ENCODE measurements around the gene NEK8.
"Not testable (repeated sequence)": the region's sequence is repeated elsewhere in the genome, so short reads cannot be mapped to it uniquely, and the experiment has no call there.

NEK8 gene

DNA sequence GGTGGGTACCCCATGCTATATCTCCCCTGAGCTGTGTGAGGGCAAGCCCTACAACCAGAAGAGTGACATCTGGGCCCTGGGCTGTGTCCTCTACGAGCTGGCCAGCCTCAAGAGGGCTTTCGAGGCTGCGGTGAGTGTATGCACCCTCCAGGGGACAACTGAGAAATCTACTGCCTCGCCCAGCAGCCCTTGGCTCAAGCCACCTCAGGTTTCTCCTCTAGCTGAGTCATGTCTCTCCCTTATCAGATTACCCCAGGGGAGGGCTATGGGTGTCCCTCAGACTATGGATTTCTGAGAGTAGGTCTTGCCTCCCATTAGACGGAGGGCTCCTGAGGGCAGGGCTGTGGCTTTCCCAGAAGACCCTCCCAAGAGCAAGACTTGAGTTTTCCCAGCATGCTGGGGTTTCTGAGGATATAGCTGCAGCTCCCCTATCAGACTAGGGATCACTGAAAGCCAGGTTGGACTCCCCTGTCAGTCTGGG, 6.7 kb downstream of the NEK8 start:
- TF ChIP-seq, protein P1, sequence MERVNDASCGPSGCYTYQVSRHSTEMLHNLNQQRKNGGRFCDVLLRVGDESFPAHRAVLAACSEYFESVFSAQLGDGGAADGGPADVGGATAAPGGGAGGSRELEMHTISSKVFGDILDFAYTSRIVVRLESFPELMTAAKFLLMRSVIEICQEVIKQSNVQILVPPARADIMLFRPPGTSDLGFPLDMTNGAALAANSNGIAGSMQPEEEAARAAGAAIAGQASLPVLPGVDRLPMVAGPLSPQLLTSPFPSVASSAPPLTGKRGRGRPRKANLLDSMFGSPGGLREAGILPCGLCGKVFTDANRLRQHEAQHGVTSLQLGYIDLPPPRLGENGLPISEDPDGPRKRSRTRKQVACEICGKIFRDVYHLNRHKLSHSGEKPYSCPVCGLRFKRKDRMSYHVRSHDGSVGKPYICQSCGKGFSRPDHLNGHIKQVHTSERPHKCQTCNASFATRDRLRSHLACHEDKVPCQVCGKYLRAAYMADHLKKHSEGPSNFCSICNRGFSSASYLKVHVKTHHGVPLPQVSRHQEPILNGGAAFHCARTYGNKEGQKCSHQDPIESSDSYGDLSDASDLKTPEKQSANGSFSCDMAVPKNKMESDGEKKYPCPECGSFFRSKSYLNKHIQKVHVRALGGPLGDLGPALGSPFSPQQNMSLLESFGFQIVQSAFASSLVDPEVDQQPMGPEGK (CRISPR knock-in tag; IDR thresholded peaks at IDR 0.05; ENCODE audit: borderline replicate concordance): no peak
- TF ChIP-seq ZC3H10 (CRISPR knock-in tag; IDR thresholded peaks at IDR 0.05): no peak
- TF ChIP-seq, protein P2, sequence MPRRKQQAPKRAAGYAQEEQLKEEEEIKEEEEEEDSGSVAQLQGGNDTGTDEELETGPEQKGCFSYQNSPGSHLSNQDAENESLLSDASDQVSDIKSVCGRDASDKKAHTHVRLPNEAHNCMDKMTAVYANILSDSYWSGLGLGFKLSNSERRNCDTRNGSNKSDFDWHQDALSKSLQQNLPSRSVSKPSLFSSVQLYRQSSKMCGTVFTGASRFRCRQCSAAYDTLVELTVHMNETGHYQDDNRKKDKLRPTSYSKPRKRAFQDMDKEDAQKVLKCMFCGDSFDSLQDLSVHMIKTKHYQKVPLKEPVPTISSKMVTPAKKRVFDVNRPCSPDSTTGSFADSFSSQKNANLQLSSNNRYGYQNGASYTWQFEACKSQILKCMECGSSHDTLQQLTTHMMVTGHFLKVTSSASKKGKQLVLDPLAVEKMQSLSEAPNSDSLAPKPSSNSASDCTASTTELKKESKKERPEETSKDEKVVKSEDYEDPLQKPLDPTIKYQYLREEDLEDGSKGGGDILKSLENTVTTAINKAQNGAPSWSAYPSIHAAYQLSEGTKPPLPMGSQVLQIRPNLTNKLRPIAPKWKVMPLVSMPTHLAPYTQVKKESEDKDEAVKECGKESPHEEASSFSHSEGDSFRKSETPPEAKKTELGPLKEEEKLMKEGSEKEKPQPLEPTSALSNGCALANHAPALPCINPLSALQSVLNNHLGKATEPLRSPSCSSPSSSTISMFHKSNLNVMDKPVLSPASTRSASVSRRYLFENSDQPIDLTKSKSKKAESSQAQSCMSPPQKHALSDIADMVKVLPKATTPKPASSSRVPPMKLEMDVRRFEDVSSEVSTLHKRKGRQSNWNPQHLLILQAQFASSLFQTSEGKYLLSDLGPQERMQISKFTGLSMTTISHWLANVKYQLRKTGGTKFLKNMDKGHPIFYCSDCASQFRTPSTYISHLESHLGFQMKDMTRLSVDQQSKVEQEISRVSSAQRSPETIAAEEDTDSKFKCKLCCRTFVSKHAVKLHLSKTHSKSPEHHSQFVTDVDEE (CRISPR knock-in tag; IDR thresholded peaks at IDR 0.05): no peak
- TF ChIP-seq ISL1 (CRISPR knock-in tag; IDR thresholded peaks at IDR 0.05): no peak
- TF ChIP-seq GLIS3 (CRISPR knock-in tag; IDR thresholded peaks at IDR 0.05): no peak
- TF ChIP-seq ZFP3 (CRISPR knock-in tag; IDR thresholded peaks at IDR 0.05): no peak
- TF ChIP-seq ESRRG (CRISPR knock-in tag; IDR thresholded peaks at IDR 0.05): no peak
- TF ChIP-seq, protein P3, sequence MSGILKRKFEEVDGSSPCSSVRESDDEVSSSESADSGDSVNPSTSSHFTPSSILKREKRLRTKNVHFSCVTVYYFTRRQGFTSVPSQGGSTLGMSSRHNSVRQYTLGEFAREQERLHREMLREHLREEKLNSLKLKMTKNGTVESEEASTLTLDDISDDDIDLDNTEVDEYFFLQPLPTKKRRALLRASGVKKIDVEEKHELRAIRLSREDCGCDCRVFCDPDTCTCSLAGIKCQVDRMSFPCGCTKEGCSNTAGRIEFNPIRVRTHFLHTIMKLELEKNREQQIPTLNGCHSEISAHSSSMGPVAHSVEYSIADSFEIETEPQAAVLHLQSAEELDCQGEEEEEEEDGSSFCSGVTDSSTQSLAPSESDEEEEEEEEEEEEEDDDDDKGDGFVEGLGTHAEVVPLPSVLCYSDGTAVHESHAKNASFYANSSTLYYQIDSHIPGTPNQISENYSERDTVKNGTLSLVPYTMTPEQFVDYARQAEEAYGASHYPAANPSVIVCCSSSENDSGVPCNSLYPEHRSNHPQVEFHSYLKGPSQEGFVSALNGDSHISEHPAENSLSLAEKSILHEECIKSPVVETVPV (CRISPR knock-in tag; IDR thresholded peaks at IDR 0.05): no peak
- TF ChIP-seq ZFP30 (CRISPR knock-in tag; IDR thresholded peaks at IDR 0.05): no peak
- no peak for TF ChIP-seq TCF4 (CRISPR knock-in tag; IDR thresholded peaks at IDR 0.05; ENCODE audit: borderline replicate concordance)
- TF ChIP-seq, protein P4, sequence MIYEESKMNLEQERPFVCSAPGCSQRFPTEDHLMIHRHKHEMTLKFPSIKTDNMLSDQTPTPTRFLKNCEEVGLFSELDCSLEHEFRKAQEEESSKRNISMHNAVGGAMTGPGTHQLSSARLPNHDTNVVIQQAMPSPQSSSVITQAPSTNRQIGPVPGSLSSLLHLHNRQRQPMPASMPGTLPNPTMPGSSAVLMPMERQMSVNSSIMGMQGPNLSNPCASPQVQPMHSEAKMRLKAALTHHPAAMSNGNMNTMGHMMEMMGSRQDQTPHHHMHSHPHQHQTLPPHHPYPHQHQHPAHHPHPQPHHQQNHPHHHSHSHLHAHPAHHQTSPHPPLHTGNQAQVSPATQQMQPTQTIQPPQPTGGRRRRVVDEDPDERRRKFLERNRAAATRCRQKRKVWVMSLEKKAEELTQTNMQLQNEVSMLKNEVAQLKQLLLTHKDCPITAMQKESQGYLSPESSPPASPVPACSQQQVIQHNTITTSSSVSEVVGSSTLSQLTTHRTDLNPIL (CRISPR knock-in tag; IDR thresholded peaks at IDR 0.05; ENCODE audit: low read depth): no peak
- no peak for TF ChIP-seq CSDC2 (CRISPR knock-in tag; IDR thresholded peaks at IDR 0.05)
- peak; percentile 56; the same call in 1 of the 3 replicates for ATAC-seq

DNA sequence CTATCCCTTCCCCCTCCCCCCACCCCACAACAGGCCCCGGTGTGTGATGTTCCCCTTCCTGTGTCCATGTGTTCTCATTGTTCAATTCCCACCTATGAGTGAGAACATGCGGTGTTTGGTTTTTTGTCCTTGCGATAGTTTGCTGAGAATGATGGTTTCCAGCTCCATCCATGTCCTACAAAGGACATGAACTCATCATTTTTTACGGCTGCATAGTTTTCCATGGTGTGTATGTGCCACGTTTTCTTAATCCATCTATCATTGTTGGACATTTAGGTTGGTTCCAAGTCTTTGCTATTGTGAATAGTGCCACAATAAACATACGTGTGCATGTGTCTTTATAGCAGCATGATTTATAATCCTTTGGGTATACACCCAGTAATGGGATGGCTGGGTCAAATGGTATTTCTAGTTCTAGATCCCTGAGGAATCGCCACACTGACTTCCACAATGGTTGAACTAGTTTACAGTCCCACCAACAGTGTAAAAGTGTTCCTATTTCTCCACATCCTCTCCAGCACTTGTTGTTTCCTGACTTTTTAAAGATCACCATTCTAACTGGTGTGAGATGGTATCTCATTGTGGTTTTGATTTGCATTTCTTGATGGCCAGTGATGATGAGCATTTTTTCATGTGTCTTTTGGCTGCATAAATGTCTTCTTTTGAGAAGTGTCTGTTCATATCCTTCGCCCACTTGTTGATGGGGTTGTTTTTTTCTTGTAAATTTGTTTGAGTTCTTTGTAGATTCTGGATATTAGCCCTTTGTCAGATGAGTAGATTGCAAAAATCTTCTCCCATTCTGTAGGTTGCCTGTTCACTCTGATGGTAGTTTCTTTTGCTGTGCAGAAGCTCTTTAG, 7.6 kb downstream of the NEK8 start:
- ATAC-seq: not testable (repeated sequence)

DNA sequence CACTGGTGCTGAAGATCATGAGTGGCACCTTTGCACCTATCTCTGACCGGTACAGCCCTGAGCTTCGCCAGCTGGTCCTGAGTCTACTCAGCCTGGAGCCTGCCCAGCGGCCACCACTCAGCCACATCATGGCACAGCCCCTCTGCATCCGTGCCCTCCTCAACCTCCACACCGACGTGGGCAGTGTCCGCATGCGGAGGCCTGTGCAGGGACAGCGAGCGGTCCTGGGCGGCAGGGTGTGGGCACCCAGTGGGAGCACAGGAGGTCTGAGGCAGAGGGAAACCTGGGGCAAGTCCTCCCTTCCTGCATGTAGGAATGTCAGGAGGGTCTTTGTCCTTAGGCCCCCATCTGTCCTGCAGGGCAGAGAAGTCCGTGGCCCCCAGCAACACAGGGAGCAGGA, 8.7 kb downstream of the NEK8 start:
- no peak for ATAC-seq
- TF ChIP-seq, protein P4 (CRISPR knock-in tag; IDR thresholded peaks at IDR 0.05; ENCODE audit: low read depth): no peak
- TF ChIP-seq ZC3H10 (CRISPR knock-in tag; IDR thresholded peaks at IDR 0.05): no peak
- TF ChIP-seq ZNF8 (CRISPR knock-in tag; IDR thresholded peaks at IDR 0.05): no peak
- TF ChIP-seq, protein P5, sequence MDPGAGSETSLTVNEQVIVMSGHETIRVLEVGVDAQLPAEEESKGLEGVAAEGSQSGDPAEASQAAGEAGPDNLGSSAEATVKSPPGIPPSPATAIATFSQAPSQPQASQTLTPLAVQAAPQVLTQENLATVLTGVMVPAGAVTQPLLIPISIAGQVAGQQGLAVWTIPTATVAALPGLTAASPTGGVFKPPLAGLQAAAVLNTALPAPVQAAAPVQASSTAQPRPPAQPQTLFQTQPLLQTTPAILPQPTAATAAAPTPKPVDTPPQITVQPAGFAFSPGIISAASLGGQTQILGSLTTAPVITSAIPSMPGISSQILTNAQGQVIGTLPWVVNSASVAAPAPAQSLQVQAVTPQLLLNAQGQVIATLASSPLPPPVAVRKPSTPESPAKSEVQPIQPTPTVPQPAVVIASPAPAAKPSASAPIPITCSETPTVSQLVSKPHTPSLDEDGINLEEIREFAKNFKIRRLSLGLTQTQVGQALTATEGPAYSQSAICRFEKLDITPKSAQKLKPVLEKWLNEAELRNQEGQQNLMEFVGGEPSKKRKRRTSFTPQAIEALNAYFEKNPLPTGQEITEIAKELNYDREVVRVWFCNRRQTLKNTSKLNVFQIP (CRISPR knock-in tag; IDR thresholded peaks at IDR 0.05; ENCODE audit: borderline replicate concordance, low read depth): no peak
- TF ChIP-seq, protein P2 (CRISPR knock-in tag; IDR thresholded peaks at IDR 0.05): no peak
- no peak for TF ChIP-seq ZNF565 (CRISPR knock-in tag; conservative IDR thresholded peaks at IDR 0.05; ENCODE audit: low read depth)
- no peak for TF ChIP-seq OSR1 (CRISPR knock-in tag; IDR thresholded peaks at IDR 0.05)
- TF ChIP-seq ESRRG (CRISPR knock-in tag; IDR thresholded peaks at IDR 0.05): no peak
- no peak for TF ChIP-seq TCF4 (CRISPR knock-in tag; IDR thresholded peaks at IDR 0.05; ENCODE audit: borderline replicate concordance)
